Osteoblast (primary cell): Measurements from ENCODE around the gene KIAA0408. TPM values are rescaled to one million over a fixed set of nuclear protein-coding genes. Genes with fewer than 3 reads are reported as not detected.

Source experiments
- DNase-seq: peaks from one replicate; pipeline ENCODE4 v3.0.0; 2011; ENCODE audit warnings: low spot score, mixed read lengths; ENCODE audit not compliant: insufficient read length; ENCODE audit errors: missing footprints
- H2AFZ ChIP-seq: 2 replicates; pipeline ENCODE4 v1.6.0; 2011; ENCODE audit warnings: mild to moderate bottlenecking, low read length
- H3K27ac ChIP-seq: 2 replicates; pipeline ENCODE4 v1.5.1; 2011; ENCODE audit warnings: mild to moderate bottlenecking, low read depth, low read length, moderate library complexity
- H3K27me3 ChIP-seq: 2 replicates; pipeline ENCODE4 v1.6.0; 2012; ENCODE audit warnings: mild to moderate bottlenecking, control low read depth, inconsistent platforms, low read length, moderate library complexity; ENCODE audit not compliant: insufficient read depth
- H3K36me3 ChIP-seq: 2 replicates; pipeline ENCODE4 v1.5.1; 2011; ENCODE audit warnings: mild to moderate bottlenecking, low read length, control low read depth, moderate library complexity; ENCODE audit not compliant: insufficient read depth
- H3K4me1 ChIP-seq: 2 replicates; pipeline ENCODE4 v1.5.1; 2011; ENCODE audit warnings: mild to moderate bottlenecking, low read length, control low read depth, moderate library complexity; ENCODE audit not compliant: insufficient read depth
- H3K4me2 ChIP-seq: 2 replicates; pipeline ENCODE4 v1.6.0; 2011; ENCODE audit warnings: mild to moderate bottlenecking, low read length; ENCODE audit not compliant: insufficient read depth
- H3K4me3 ChIP-seq: fragments of 200-600 bp; sonication (generic); 3 replicates; pipeline ENCODE4 v1.5.1; 2012; ENCODE audit warnings: mild to moderate bottlenecking, low read length, inconsistent platforms; ENCODE audit not compliant: insufficient read depth
- H3K79me2 ChIP-seq: 2 replicates; pipeline ENCODE4 v1.6.0; 2012; ENCODE audit warnings: mild to moderate bottlenecking, low read length, control low read depth, inconsistent platforms; ENCODE audit not compliant: insufficient read depth
- H3K9me3 ChIP-seq: 2 replicates; pipeline ENCODE4 v1.5.1; 2011; ENCODE audit warnings: low read depth, low read length, control low read depth
- H4K20me1 ChIP-seq: 2 replicates; pipeline ENCODE4 v1.6.0; 2012; ENCODE audit warnings: mild to moderate bottlenecking, low read length, control low read depth; ENCODE audit not compliant: insufficient read depth
- total RNA-seq: library from RNA; depleted of rRNA; stranded (reverse); fragments of >200 nt; gene quantifications from 2 replicates; pipeline ENCODE4 v1.2.3, GENCODE V29; 2012
- TF ChIP-seq, protein P1 (sequence below): IDR thresholded peaks from 2 replicates; pipeline ENCODE4 v1.5.1; 2011; ENCODE audit warnings: mild to moderate bottlenecking, low read depth, low read length, moderate library complexity; ENCODE audit errors: extremely low read depth

Gene KIAA0408
- total RNA-seq, 1 donor, result 2.5 TPM

DNA sequence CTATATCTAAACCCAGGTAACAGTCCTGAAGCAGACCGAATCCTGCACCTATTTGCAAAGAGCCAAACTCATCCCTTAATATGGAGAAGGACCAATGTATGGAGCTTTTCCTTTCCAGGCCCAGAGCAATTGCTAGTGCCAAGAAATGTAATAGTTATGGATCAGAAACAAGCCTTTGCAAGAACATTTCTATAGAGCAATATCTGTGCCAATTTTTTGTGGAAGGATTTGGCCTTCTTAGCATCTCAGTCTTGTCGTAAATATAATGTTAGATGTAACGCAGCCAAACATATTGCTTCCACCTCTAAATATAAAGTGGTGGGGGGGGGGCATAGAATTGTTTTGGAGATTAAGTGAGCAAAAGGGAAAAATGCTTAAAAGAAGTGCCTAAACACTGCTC, 2.7 kb downstream of the KIAA0408 start:
- Histone ChIP-seq H3K27ac (no peak overlapping the region), H3K4me3 (no peak overlapping the region), H3K27me3 (no peaks in the 10 kb centered on the region), H3K9me3 (no peaks in the 10 kb centered on the region), H2AFZ (no peak overlapping the region), H3K36me3 (no peaks in the 10 kb centered on the region), H3K4me1 (peaks cover 24% of the 10 kb centered on the region), H3K4me2 (no peak overlapping the region), H4K20me1 (no peaks in the 10 kb centered on the region), H3K79me2 (no peaks in the 10 kb centered on the region)
- TF ChIP-seq, protein P1, sequence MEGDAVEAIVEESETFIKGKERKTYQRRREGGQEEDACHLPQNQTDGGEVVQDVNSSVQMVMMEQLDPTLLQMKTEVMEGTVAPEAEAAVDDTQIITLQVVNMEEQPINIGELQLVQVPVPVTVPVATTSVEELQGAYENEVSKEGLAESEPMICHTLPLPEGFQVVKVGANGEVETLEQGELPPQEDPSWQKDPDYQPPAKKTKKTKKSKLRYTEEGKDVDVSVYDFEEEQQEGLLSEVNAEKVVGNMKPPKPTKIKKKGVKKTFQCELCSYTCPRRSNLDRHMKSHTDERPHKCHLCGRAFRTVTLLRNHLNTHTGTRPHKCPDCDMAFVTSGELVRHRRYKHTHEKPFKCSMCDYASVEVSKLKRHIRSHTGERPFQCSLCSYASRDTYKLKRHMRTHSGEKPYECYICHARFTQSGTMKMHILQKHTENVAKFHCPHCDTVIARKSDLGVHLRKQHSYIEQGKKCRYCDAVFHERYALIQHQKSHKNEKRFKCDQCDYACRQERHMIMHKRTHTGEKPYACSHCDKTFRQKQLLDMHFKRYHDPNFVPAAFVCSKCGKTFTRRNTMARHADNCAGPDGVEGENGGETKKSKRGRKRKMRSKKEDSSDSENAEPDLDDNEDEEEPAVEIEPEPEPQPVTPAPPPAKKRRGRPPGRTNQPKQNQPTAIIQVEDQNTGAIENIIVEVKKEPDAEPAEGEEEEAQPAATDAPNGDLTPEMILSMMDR, result no peak
- no peak for DNase-seq

DNA sequence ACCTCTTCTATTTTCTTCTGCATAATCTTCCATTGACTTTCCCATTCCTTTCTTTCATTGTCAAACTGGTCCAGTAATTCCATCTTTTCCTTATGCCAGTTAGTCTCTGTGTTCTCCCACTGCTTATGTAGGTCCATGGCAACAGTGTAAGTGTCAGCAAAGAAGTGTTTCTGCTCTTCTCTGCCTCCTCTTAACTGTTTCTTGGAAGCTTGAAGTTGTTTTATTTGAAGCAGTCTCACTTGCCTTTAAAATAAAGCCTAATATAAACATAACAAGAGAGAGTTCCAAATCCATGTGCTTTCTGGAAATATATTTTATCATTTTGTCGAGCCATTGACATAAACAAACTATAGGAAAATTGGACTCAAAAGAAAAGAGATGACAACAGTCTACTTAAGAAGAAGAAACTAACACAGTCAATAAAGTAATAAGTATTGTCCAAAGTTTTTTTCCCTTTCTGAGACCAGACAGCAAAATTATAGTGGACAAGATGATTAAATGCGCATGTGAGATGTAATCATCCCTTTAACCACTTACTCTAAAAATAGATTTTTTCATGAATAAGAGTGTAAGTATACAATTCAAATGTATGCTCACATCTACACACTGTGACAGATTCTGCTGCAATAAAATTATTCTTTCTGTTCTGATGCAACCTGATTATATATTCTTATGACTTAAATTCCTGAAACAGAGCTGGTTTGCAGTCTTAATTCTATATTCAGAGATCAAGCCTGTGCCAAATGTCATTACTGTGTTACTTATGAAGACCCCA, 5.2 kb downstream of the KIAA0408 start:
- no peak overlapping the region for H3K4me2 ChIP-seq
- no peak for DNase-seq
- no peak overlapping the region for H2AFZ ChIP-seq
- peaks cover 19% of the 10 kb centered on the region for H3K4me1 ChIP-seq
- TF ChIP-seq, protein P1, result no peak
- H3K27ac ChIP-seq, result no peak overlapping the region
- no peaks in the 10 kb centered on the region for H4K20me1 ChIP-seq
- H3K9me3 ChIP-seq, result no peaks in the 10 kb centered on the region
- no peaks in the 10 kb centered on the region for H3K79me2 ChIP-seq
- no peaks in the 10 kb centered on the region for H3K36me3 ChIP-seq
- no peaks in the 10 kb centered on the region for H3K27me3 ChIP-seq
- no peak overlapping the region for H3K4me3 ChIP-seq

DNA sequence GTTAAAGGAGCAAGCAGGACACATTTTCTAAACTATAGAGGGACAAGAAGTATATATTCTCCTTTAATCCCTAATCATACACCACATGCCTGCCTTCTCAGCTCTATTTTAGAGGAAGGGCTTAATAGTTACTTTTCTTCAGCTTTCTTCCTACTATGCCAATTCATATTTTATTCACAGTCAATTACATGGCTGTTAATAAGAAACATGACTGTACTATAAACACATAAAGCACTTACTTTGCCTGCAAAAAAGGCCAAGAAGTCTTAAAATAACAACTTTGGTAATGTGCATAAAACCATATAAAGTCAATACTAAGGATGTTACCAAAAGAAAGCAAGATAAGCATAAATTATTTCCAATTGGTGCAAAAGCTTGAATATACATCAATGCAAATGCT, 6.4 kb downstream of the KIAA0408 start:
- TF ChIP-seq, protein P1, result no peak
- H3K79me2 ChIP-seq, result no peaks in the 10 kb centered on the region
- H3K27ac ChIP-seq, result no peak overlapping the region
- DNase-seq, result no peak
- peaks cover 7% of the 10 kb centered on the region for H3K4me1 ChIP-seq
- H2AFZ ChIP-seq, result no peak overlapping the region
- H3K4me2 ChIP-seq, result no peak overlapping the region
- H3K9me3 ChIP-seq, result no peaks in the 10 kb centered on the region
- H3K36me3 ChIP-seq, result no peaks in the 10 kb centered on the region
- H3K27me3 ChIP-seq, result no peaks in the 10 kb centered on the region
- no peaks in the 10 kb centered on the region for H4K20me1 ChIP-seq
- H3K4me3 ChIP-seq, result no peak overlapping the region

DNA sequence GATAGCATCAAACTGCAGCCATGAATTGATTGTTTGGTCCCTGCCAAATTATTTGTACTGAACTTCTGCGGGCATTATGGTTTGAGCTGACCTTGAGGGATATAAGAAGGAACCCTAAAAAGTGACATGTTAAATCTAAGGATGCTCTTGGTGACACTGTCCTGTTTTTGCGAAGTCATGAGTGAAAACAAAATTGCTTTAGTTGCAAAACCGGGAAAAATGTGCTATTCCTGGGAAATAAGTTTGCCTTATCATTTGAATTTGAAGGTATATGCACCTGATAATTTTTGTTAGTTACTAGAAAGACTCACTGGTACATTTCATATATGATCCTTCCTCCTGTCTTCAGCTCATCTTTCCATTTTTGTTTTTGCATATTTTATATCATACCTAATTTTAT, 7.8 kb downstream of the KIAA0408 start:
- H4K20me1 ChIP-seq, result no peaks in the 10 kb centered on the region
- TF ChIP-seq, protein P1, result no peak
- no peaks in the 10 kb centered on the region for H3K27me3 ChIP-seq
- H3K4me1 ChIP-seq, result no peaks in the 10 kb centered on the region
- H3K79me2 ChIP-seq, result no peaks in the 10 kb centered on the region
- H3K4me3 ChIP-seq, result no peak overlapping the region
- H3K9me3 ChIP-seq, result no peaks in the 10 kb centered on the region
- no peak overlapping the region for H2AFZ ChIP-seq
- no peak overlapping the region for H3K27ac ChIP-seq
- no peak overlapping the region for H3K4me2 ChIP-seq
- DNase-seq, result no peak
- H3K36me3 ChIP-seq, result no peaks in the 10 kb centered on the region
